Esophagus muscularis mucosa (tissue), 4 donors: ENCODE data around the gene EIF3F.

ENCODE experiments used
- CTCF ChIP-seq, 3 experiments: fragments of 200-600 bp in 2 of 3; fragments of 450-650 bp in 1 of 3; sonication (generic) in 2 of 3; IDR thresholded peaks; one replicate each; pipeline ENCODE4 v1.5.1; 2017 to 2019; ENCODE audit warnings: antibody characterized with exemption in 3 of 3, mild to moderate bottlenecking in 2 of 3, moderate library complexity in 1 of 3
- EP300 ChIP-seq: sonication (generic); formaldehyde crosslinking; IDR thresholded peaks from one replicate; pipeline ENCODE4 v1.6.1; 2017; ENCODE audit warnings: antibody characterized with exemption
- POLR2A ChIP-seq: fragments of 450-650 bp; IDR thresholded peaks from one replicate; pipeline ENCODE4 v1.6.1; 2017; ENCODE audit warnings: antibody characterized with exemption, moderate library complexity, mild to moderate bottlenecking, low read depth

- TF ChIP-seq CTCF (IDR thresholded peaks at IDR 0.05) (no peak), POLR2A (no peak), EP300 (no peak)
Measured at GRCh38 chr11:8011371-8011770, 24.2 kb downstream of the EIF3F start.
